Measurements from ENCODE around the gene TCF4. TPM values are rescaled to one million over a fixed set of nuclear protein-coding genes. Genes with fewer than 3 reads are reported as not detected.

The TCF4 gene
- total and polyA plus RNA-seq, 2 donors (not counting 3 experiments of a cell fraction or from before 2014, with no cell fraction given): 183 to 390 TPM

DNA sequence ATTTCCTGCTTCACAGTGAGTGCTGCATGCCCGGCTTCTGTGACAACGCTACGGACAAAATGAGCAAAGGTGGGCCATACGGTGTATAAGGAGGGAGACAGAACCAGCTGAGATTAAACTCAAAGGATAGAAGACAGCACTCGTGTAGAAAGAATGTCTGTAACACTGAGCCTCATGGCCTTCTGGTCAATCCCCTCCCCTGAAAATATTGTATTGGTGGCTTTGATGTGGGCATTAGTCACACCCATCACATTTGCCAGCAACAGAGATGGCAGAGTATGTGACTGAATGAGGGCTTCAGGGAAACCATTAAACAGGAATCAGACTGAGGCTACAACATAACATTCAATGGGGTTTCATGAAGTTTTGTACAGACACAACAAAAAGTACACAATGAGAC lies 341.0 kb downstream of the TCF4 start:
- H3K4me1 ChIP-seq (ENCODE audit: control insufficient read depth, extremely low read depth, insufficient read depth, low read length): peaks cover 49% of the 10 kb centered on the region
- no TSS peak for BruUV-seq (replicated peaks)
- intact Hi-C loops (cut with micrococcal nuclease) (no loop called here), dilution Hi-C loops (cut with MboI; ENCODE audit: extremely low pct_ligation_motif_present, low sequenced_read_pairs) (no loop called here)
- no peak for TF ChIP-seq POLR2A (IDR thresholded peaks at IDR 0.05; ENCODE audit: low read depth, low read length)
- no peak for TF ChIP-seq FOS (IDR thresholded peaks at IDR 0.05; ENCODE audit: borderline replicate concordance, insufficient read depth, low read length)
- TF ChIP-seq, protein P1, sequence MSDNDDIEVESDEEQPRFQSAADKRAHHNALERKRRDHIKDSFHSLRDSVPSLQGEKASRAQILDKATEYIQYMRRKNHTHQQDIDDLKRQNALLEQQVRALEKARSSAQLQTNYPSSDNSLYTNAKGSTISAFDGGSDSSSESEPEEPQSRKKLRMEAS (IDR thresholded peaks at IDR 0.05; ENCODE audit: insufficient read depth, insufficient read length): no peak
- TF ChIP-seq MYC (IDR thresholded peaks at IDR 0.05; ENCODE audit: low read depth, low read length): no peak
- TF ChIP-seq POLR2AphosphoS5 (IDR thresholded peaks at IDR 0.05; ENCODE audit: insufficient read depth, low read depth, low read length): no peak
- TF ChIP-seq, protein P2, sequence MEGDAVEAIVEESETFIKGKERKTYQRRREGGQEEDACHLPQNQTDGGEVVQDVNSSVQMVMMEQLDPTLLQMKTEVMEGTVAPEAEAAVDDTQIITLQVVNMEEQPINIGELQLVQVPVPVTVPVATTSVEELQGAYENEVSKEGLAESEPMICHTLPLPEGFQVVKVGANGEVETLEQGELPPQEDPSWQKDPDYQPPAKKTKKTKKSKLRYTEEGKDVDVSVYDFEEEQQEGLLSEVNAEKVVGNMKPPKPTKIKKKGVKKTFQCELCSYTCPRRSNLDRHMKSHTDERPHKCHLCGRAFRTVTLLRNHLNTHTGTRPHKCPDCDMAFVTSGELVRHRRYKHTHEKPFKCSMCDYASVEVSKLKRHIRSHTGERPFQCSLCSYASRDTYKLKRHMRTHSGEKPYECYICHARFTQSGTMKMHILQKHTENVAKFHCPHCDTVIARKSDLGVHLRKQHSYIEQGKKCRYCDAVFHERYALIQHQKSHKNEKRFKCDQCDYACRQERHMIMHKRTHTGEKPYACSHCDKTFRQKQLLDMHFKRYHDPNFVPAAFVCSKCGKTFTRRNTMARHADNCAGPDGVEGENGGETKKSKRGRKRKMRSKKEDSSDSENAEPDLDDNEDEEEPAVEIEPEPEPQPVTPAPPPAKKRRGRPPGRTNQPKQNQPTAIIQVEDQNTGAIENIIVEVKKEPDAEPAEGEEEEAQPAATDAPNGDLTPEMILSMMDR (IDR thresholded peaks at IDR 0.05; ENCODE audit: extremely low read depth in 1 of 2, insufficient read depth in 1 of 2, low read depth in 1 of 2, low read length in 2 of 2): no peak
- no peak for TF ChIP-seq GATA2 (IDR thresholded peaks at IDR 0.05; ENCODE audit: insufficient read depth, insufficient read length, low read depth, low read length)
- TF ChIP-seq JUN (IDR thresholded peaks at IDR 0.05; ENCODE audit: borderline replicate concordance, insufficient read depth, insufficient read length, low read depth): no peak
- TF ChIP-seq EZH2 (IDR thresholded peaks at IDR 0.05; ENCODE audit: borderline replicate concordance, low read depth, low read length, severe bottlenecking): no peak
- H3K9me1 ChIP-seq (replicated peaks; ENCODE audit: control insufficient read depth, extremely low read depth, insufficient read depth, low read length): no peaks in the 10 kb centered on the region
- no peak overlapping the region for H2AFZ ChIP-seq (ENCODE audit: low read depth, low read length)
- no peaks in the 10 kb centered on the region for H4K20me1 ChIP-seq (replicated peaks; ENCODE audit: control insufficient read depth, extremely low read depth, insufficient read depth, low read length)
- H3K27ac ChIP-seq (ENCODE audit: insufficient read depth, low read depth, low read length): no peak overlapping the region
- FAIRE-seq: no peak
- no peak overlapping the region for H3K4me3 ChIP-seq (replicated peaks in 1 of 3; ENCODE audit: insufficient read depth in 1 of 3, low read depth in 1 of 3, low read length in 3 of 3)
- no peak for DNase-seq (ENCODE audit: low read depth, low spot score)
- POLR2A ChIA-PET: no interaction called here
- H3K27me3 ChIP-seq (ENCODE audit: control insufficient read depth in 2 of 2, insufficient read depth in 2 of 2, low read length in 2 of 2): no peaks in the 10 kb centered on the region
- H3K79me2 ChIP-seq (ENCODE audit: control insufficient read depth, insufficient read depth, low read length): no peaks in the 10 kb centered on the region
- CTCF ChIA-PET: interaction anchor here (5.3 kb wide), 1 partner anchor 13 kb away, joined by 54 read pairs; no protein-coding TSS in a partner anchor
- no peaks in the 10 kb centered on the region for H3K9me3 ChIP-seq (replicated peaks; ENCODE audit: control insufficient read depth, insufficient read depth, low read length)
- no peak overlapping the region for H3K9ac ChIP-seq (replicated peaks; ENCODE audit: extremely low read depth, insufficient read depth, low read length)
- peaks cover 6 to 18% of the 10 kb centered on the region in 2 experiments for H3K36me3 ChIP-seq (ENCODE audit: control insufficient read depth in 2 of 2, extremely low read depth in 1 of 2, insufficient read depth in 2 of 2, low read length in 2 of 2)
- H3K4me2 ChIP-seq (ENCODE audit: insufficient read depth, low read length): no peak overlapping the region
